GM12878 (cell line): ENCODE data around the gene C15orf62. TPM values are rescaled to one million over a fixed set of nuclear protein-coding genes. Genes with fewer than 3 reads are reported as not detected.

Source experiments
- BCL11A ChIP-seq: IDR thresholded peaks from 2 replicates; pipeline ENCODE4 v1.6.1; 2011; ENCODE audit warnings: low read depth, low read length
- BCLAF1 ChIP-seq: fragments of 450-650 bp; IDR thresholded peaks from 2 replicates; pipeline ENCODE4 v1.6.1; 2017; ENCODE audit warnings: antibody characterized with exemption, mild to moderate bottlenecking, moderate library complexity
- CHD2 ChIP-seq: IDR thresholded peaks from 2 replicates; pipeline ENCODE4 v1.6.1; 2011; ENCODE audit warnings: low read depth, low read length, improper control_type of control experiment, borderline replicate concordance
- MTA2 ChIP-seq: fragments of 450-650 bp; IDR thresholded peaks from 2 replicates; pipeline ENCODE4 v1.6.1; 2016; ENCODE audit warnings: low read depth, mild to moderate bottlenecking, moderate library complexity
- NRF1 ChIP-seq: conservative IDR thresholded peaks from 2 replicates; pipeline ENCODE4 v1.6.1; 2011; ENCODE audit warnings: mild to moderate bottlenecking, low read depth, low read length, improper control_type of control experiment
- POLR2AphosphoS5 ChIP-seq: IDR thresholded peaks from 2 replicates; pipeline ENCODE4 v1.6.1; 2011; ENCODE audit warnings: mild to moderate bottlenecking, low read length, inconsistent platforms
- TCF7 ChIP-seq: IDR thresholded peaks from 2 replicates; pipeline ENCODE4 v1.6.1; 2014; ENCODE audit warnings: antibody characterized with exemption, borderline replicate concordance
- ZNF687 ChIP-seq: fragments of 450-650 bp; IDR thresholded peaks from 2 replicates; pipeline ENCODE4 v1.6.1; 2017; ENCODE audit warnings: mild to moderate bottlenecking, moderate library complexity
- ZSCAN29 ChIP-seq: fragments of 450-650 bp; IDR thresholded peaks from 2 replicates; pipeline ENCODE4 v1.6.1; 2017; ENCODE audit warnings: mild to moderate bottlenecking, moderate library complexity
- polyA plus RNA-seq, 11 experiments: library from polyadenylated mRNA; depleted of rRNA in 4 of 11; unstranded in 6 of 11; stranded (reverse) in 5 of 11; fragments of >200 nt; fragmentation: Nextera tagmentation in 4 of 11; fragmentation: Illumina TruSeq in 1 of 11; extraction: Ambion mirVana in 4 of 11; extraction: Trizol in 1 of 11; gene quantifications; 1 replicate in 1 of 11; 2 replicates in 10 of 11; pipeline versions ENCODE4 v1.2.1 to v1.2.3, GENCODE V29; 2011 to 2016; ENCODE audit warnings: inconsistent platforms in 2 of 11, missing spikeins in 2 of 11, low read depth in 1 of 11
- total RNA-seq, 4 experiments: library from RNA; depleted of rRNA in 3 of 4; stranded (reverse); fragments of >200 nt in 3 of 4; fragmentation: Illumina TruSeq in 1 of 4; extraction: Trizol in 1 of 4; gene quantifications; 2 replicates each; pipeline versions ENCODE4 v1.2.1 to v1.2.3, GENCODE V29; 2013 to 2021

Gene C15orf62
- total and polyA plus RNA-seq, 10 of the 15 experiments (the other 5 are each of a cell fraction or from before 2014, with no cell fraction given): 0.06 to 0.68 (median 0.40) TPM; not detected in 1

GRCh38 chr15:40789999-40790398, 20.2 kb downstream of the C15orf62 start (continued):
- TF ChIP-seq ZSCAN29: no peak
- no peak for TF ChIP-seq BCLAF1
- no peak for TF ChIP-seq CHD2
- no peak for TF ChIP-seq BCL11A
- TF ChIP-seq ZNF687: no peak
- no peak for TF ChIP-seq MTA2
- TF ChIP-seq NRF1: no peak
- TF ChIP-seq TCF7: no peak
- TF ChIP-seq POLR2AphosphoS5: no peak
- TF ChIP-seq, all 136 proteins: peak for 0
